Neural cell (in vitro differentiated cells): ENCODE data around the gene TRIM66. TPM values are rescaled to one million over a fixed set of nuclear protein-coding genes. Genes with fewer than 3 reads are reported as not detected.

Experiments used
- H2AFZ ChIP-seq: fragments of 200-600, 300-800 bp; sonication (generic), shearing (Covaris generic); 2 replicates; pipeline ENCODE4 v1.6.0; 2014; ENCODE audit warnings: low read depth, mild to moderate bottlenecking, antibody characterized with exemption, low read length, moderate library complexity
- H3F3A ChIP-seq: fragments of 200-600 bp; shearing (Covaris generic); 2 replicates; pipeline ENCODE4 v1.6.1; 2016; ENCODE audit warnings: mild to moderate bottlenecking, moderate library complexity, mixed read lengths, antibody characterized with exemption, low read length; ENCODE audit not compliant: insufficient read depth, poor library complexity, severe bottlenecking
- H3K27ac ChIP-seq: fragments of 200-600, 300-800 bp; sonication (generic), shearing (Covaris generic); 2 replicates; pipeline ENCODE4 v1.5.1; 2014; ENCODE audit warnings: mild to moderate bottlenecking, low read length, moderate library complexity
- H3K27me3 ChIP-seq: fragments of 300-800, 200-600 bp; sonication (generic), shearing (Covaris generic); 2 replicates; pipeline ENCODE4 v1.6.0; 2014; ENCODE audit warnings: mild to moderate bottlenecking, low read depth, low read length, moderate library complexity; ENCODE audit not compliant: insufficient read depth
- H3K36me3 ChIP-seq: fragments of 300-800, 200-600 bp; sonication (generic), shearing (Covaris generic); 2 replicates; pipeline ENCODE4 v1.5.1; 2014; ENCODE audit warnings: mild to moderate bottlenecking, antibody characterized with exemption, low read length, moderate library complexity; ENCODE audit not compliant: insufficient read depth
- H3K4me2 ChIP-seq: fragments of 300-800, 200-600 bp; sonication (generic), shearing (Covaris generic); 2 replicates; pipeline ENCODE4 v1.6.0; 2014; ENCODE audit warnings: mild to moderate bottlenecking, low read length
- H3K4me3 ChIP-seq: fragments of 300-800, 200-600 bp; sonication (generic), shearing (Covaris generic); 2 replicates; pipeline ENCODE4 v1.5.1; 2014; ENCODE audit warnings: mild to moderate bottlenecking, low read length, moderate library complexity
- H3K79me2 ChIP-seq: fragments of 200-600 bp; shearing (Covaris generic); replicated peaks from 2 replicates; pipeline ENCODE4 v1.6.0; 2014; ENCODE audit warnings: mild to moderate bottlenecking, low read length, moderate library complexity; ENCODE audit not compliant: insufficient read depth
- H3K9ac ChIP-seq: fragments of 300-800, 200-600 bp; sonication (generic), shearing (Covaris generic); 2 replicates; pipeline ENCODE4 v1.6.1; 2016; ENCODE audit warnings: mild to moderate bottlenecking, low read length, mixed read lengths
- H3K9me2 ChIP-seq: fragments of 200-600 bp; shearing (Covaris generic); 2 replicates; pipeline ENCODE4 v1.6.1; 2016; ENCODE audit warnings: mild to moderate bottlenecking, low read length, mixed read lengths; ENCODE audit not compliant: insufficient read depth
- H3K9me3 ChIP-seq: fragments of 200-600, 300-800 bp; sonication (generic), shearing (Covaris generic); 2 replicates; pipeline ENCODE4 v1.6.1; 2016; ENCODE audit warnings: mild to moderate bottlenecking, mixed run types, low read length, moderate library complexity, mixed read lengths
- H4K20me1 ChIP-seq: fragments of 200-600 bp; shearing (Covaris generic); 2 replicates; pipeline ENCODE4 v1.6.1; 2016; ENCODE audit warnings: mild to moderate bottlenecking, mixed run types; ENCODE audit not compliant: insufficient read depth
- CTCF ChIP-seq: fragments of 450-650 bp; IDR thresholded peaks from 2 replicates; pipeline ENCODE4 v1.5.1; 2014; ENCODE audit warnings: antibody characterized with exemption, mild to moderate bottlenecking, moderate library complexity; ENCODE audit not compliant: poor library complexity, severe bottlenecking
- EP300 ChIP-seq: fragments of 450-650 bp; conservative IDR thresholded peaks from 2 replicates; pipeline ENCODE4 v1.6.1; 2014; ENCODE audit warnings: antibody characterized with exemption, mild to moderate bottlenecking, moderate library complexity; ENCODE audit not compliant: poor library complexity, severe bottlenecking
- EZH2 ChIP-seq: fragments of 200-600, 300-800 bp; shearing (Covaris generic), sonication (generic); IDR thresholded peaks from 2 replicates; pipeline ENCODE4 v1.6.1; 2014; ENCODE audit warnings: antibody characterized with exemption, low read length, borderline replicate concordance, mild to moderate bottlenecking; ENCODE audit not compliant: insufficient read depth, poor library complexity, severe bottlenecking
- MXI1 ChIP-seq: fragments of 450-650 bp; conservative IDR thresholded peaks from 2 replicates; pipeline ENCODE4 v1.6.1; 2014; ENCODE audit warnings: antibody characterized with exemption, mild to moderate bottlenecking; ENCODE audit not compliant: poor library complexity, severe bottlenecking
- POLR2AphosphoS5 ChIP-seq: IDR thresholded peaks from 2 replicates; pipeline ENCODE4 v1.6.1; 2012
- RAD21 ChIP-seq: fragments of 450-650 bp; conservative IDR thresholded peaks from 2 replicates; pipeline ENCODE4 v1.6.1; 2014; ENCODE audit warnings: antibody characterized with exemption, mild to moderate bottlenecking, moderate library complexity
- REST ChIP-seq: IDR thresholded peaks from 2 replicates; pipeline ENCODE4 v1.6.1; 2012; ENCODE audit warnings: borderline replicate concordance
- SMC3 ChIP-seq: fragments of 450-650 bp; conservative IDR thresholded peaks from 2 replicates; pipeline ENCODE4 v1.6.1; 2014; ENCODE audit warnings: antibody characterized with exemption, mild to moderate bottlenecking, moderate library complexity; ENCODE audit not compliant: poor library complexity
- TAF1 ChIP-seq: IDR thresholded peaks from 2 replicates; pipeline ENCODE4 v1.6.1; 2012; ENCODE audit warnings: low read depth
- polyA plus RNA-seq: library from polyadenylated mRNA; depleted of rRNA; stranded (reverse); fragments of >200 nt; gene quantifications from 2 replicates; pipeline ENCODE4 v1.2.3, GENCODE V29; 2014

The TRIM66 gene
- polyA plus RNA-seq, 1 donor from 2014 or later, result 0.82 TPM

- Histone ChIP-seq H4K20me1 (no peaks in the 10 kb centered on the region), H3K9ac (no peak overlapping the region), H3K9me2 (no peaks in the 10 kb centered on the region), H3K79me2 (no peaks in the 10 kb centered on the region), H3F3A (no peaks in the 10 kb centered on the region), H3K27me3 (no peaks in the 10 kb centered on the region), H3K27ac (no peak overlapping the region), H3K9me3 (no peaks in the 10 kb centered on the region), H2AFZ (no peak overlapping the region), H3K4me2 (no peak overlapping the region), H3K36me3 (no peaks in the 10 kb centered on the region), H3K4me3 (no peak overlapping the region)
- TF ChIP-seq EZH2 (no peak), MXI1 (no peak), SMC3 (no peak), RAD21 (no peak), CTCF (no peak), POLR2AphosphoS5 (no peak), EP300 (no peak), REST (no peak), TAF1 (no peak)
These were observed 57.8 kb downstream of the TRIM66 start for GRCh38 chr11:8624698-8625097.

- Histone ChIP-seq H3K27ac (no peak overlapping the region), H3F3A (no peaks in the 10 kb centered on the region), H3K4me2 (no peak overlapping the region), H3K4me3 (no peak overlapping the region), H3K9me3 (no peaks in the 10 kb centered on the region), H4K20me1 (no peaks in the 10 kb centered on the region), H2AFZ (no peak overlapping the region), H3K9ac (no peak overlapping the region), H3K79me2 (no peaks in the 10 kb centered on the region), H3K36me3 (no peaks in the 10 kb centered on the region), H3K27me3 (no peaks in the 10 kb centered on the region), H3K9me2 (no peaks in the 10 kb centered on the region)
- TF ChIP-seq CTCF (no peak), REST (no peak), EZH2 (no peak), SMC3 (no peak), POLR2AphosphoS5 (no peak), EP300 (no peak), MXI1 (no peak), RAD21 (no peak)
These were observed 61.3 kb downstream of the TRIM66 start for GRCh38 chr11:8621147-8621546.
